Hindlimb muscle (tissue), 1 donor: Measurements from ENCODE around the gene PTPRE. TPM values are rescaled to one million over a fixed set of nuclear protein-coding genes. Genes with fewer than 3 reads are reported as not detected.

Experiments used
- DNase-seq: peaks from one replicate; pipeline ENCODE4 v3.0.0-alpha.2; 2013
- polyA plus RNA-seq: library from polyadenylated mRNA; unstranded; fragments of 120-200 nt; gene quantifications from one replicate; pipeline ENCODE4 v1.2.1, GENCODE V29; 2013; ENCODE audit not compliant: insufficient read length

The PTPRE gene
- polyA plus RNA-seq, 1 donor = 5.5 TPM

GRCh38 chr10:128047991-128048818 is 141.3 kb downstream of the PTPRE start:
- no peak for DNase-seq

GRCh38 chr10:128048819-128049210 is 141.9 kb downstream of the PTPRE start:
- DNase-seq = no peak

- no peak for DNase-seq
These were observed 142.6 kb downstream of the PTPRE start for GRCh38 chr10:128049226-128050120.

GRCh38 chr10:128050121-128050516 is 143.2 kb downstream of the PTPRE start:
- DNase-seq = no peak

- no peak for DNase-seq
These were observed 144.0 kb downstream of the PTPRE start for GRCh38 chr10:128050936-128051335.

GRCh38 chr10:128051548-128051947 is 144.6 kb downstream of the PTPRE start:
- no peak for DNase-seq

GRCh38 chr10:128052696-128053095 is 145.8 kb downstream of the PTPRE start:
- no peak for DNase-seq

GRCh38 chr10:128053356-128053755 is 146.5 kb downstream of the PTPRE start:
- no peak for DNase-seq

GRCh38 chr10:128054163-128054970 is 147.5 kb downstream of the PTPRE start:
- no peak for DNase-seq

- no peak for DNase-seq
These were observed 148.4 kb downstream of the PTPRE start for GRCh38 chr10:128055061-128055868.

- DNase-seq = no peak
These were observed 149.6 kb downstream of the PTPRE start for GRCh38 chr10:128056303-128057050.

GRCh38 chr10:128058106-128058749 is 151.3 kb downstream of the PTPRE start:
- no peak for DNase-seq

GRCh38 chr10:128058750-128059134 is 151.8 kb downstream of the PTPRE start:
- no peak for DNase-seq

- DNase-seq = no peak
These were observed 152.5 kb downstream of the PTPRE start for GRCh38 chr10:128059266-128059981.

- DNase-seq = no peak
These were observed 153.0 kb downstream of the PTPRE start for GRCh38 chr10:128059982-128060293.

GRCh38 chr10:128060341-128061250 is 153.7 kb downstream of the PTPRE start:
- DNase-seq = no peak

- DNase-seq = no peak
These were observed 154.7 kb downstream of the PTPRE start for GRCh38 chr10:128061306-128062300.
